ENCODE data around the gene C10orf67.

The C10orf67 gene

GRCh38 chr10:23174074-23174976 lies 170.3 kb downstream of the C10orf67 start:
- in situ Hi-C loops (cut with MboI; ENCODE audit: low sequenced_read_pairs, unreplicated experiment): loop anchor here (25.0 kb wide), 2 partner anchors 113 to 363 kb away; no protein-coding TSS in a partner anchor
- no peak for DNase-seq (ENCODE audit: low spot score)

GRCh38 chr10:23173214-23174073 lies 171.2 kb downstream of the C10orf67 start:
- TF ChIP-seq CTCF (IDR thresholded peaks at IDR 0.05; ENCODE audit: borderline replicate concordance, control extremely low read depth, extremely low read depth, insufficient read depth, missing control alignments): no peak
- peak; percentile 36 for DNase-seq (ENCODE audit: low spot score)
- in situ Hi-C loops (cut with MboI; ENCODE audit: low sequenced_read_pairs, unreplicated experiment): loop anchor here (25.0 kb wide), 2 partner anchors 114 to 364 kb away; no protein-coding TSS in a partner anchor

More at GRCh38 chr10:23174074-23174976, 170.3 kb downstream of the C10orf67 start:
- no peak for TF ChIP-seq CTCF (IDR thresholded peaks at IDR 0.05; ENCODE audit: borderline replicate concordance, control extremely low read depth, extremely low read depth, insufficient read depth, missing control alignments)

- no peak for DNase-seq (ENCODE audit: low spot score)
- in situ Hi-C loops (cut with MboI; ENCODE audit: low sequenced_read_pairs, unreplicated experiment): loop anchor here (25.0 kb wide), 2 partner anchors 115 to 365 kb away; no protein-coding TSS in a partner anchor
- no peak for TF ChIP-seq CTCF (IDR thresholded peaks at IDR 0.05; ENCODE audit: borderline replicate concordance, control extremely low read depth, extremely low read depth, insufficient read depth, missing control alignments)
Observed at GRCh38 chr10:23172429-23173213, 172.0 kb downstream of the C10orf67 start.

- DNase-seq (ENCODE audit: low spot score): peak; percentile 47
- TF ChIP-seq CTCF (IDR thresholded peaks at IDR 0.05; ENCODE audit: borderline replicate concordance, control extremely low read depth, extremely low read depth, insufficient read depth, missing control alignments): no peak
- in situ Hi-C loops (cut with MboI; ENCODE audit: low sequenced_read_pairs, unreplicated experiment): loop anchor here (25.0 kb wide), 2 partner anchors 116 to 366 kb away; no protein-coding TSS in a partner anchor
Observed at GRCh38 chr10:23171232-23171876, 173.2 kb downstream of the C10orf67 start.

- in situ Hi-C loops (cut with MboI; ENCODE audit: low sequenced_read_pairs, unreplicated experiment): loop anchor here (25.0 kb wide), 2 partner anchors 129 to 379 kb away; no protein-coding TSS in a partner anchor
- DNase-seq (ENCODE audit: low spot score): peak; percentile 84
- TF ChIP-seq CTCF (IDR thresholded peaks at IDR 0.05; ENCODE audit: borderline replicate concordance, control extremely low read depth, extremely low read depth, insufficient read depth, missing control alignments): peak; percentile 77
Observed at GRCh38 chr10:23158370-23158769, 186.2 kb downstream of the C10orf67 start.
